Endometrial microvascular endothelial cells (primary cell): ENCODE results near the gene CDKAL1. TPM values are rescaled to one million over a fixed set of nuclear protein-coding genes. Genes with fewer than 3 reads are reported as not detected.

Source experiments
- in situ Hi-C: cut with HindIII; loops from 2 replicates; pipeline ENCODE4 v1.10.0; 2017; ENCODE audit warnings: low sequenced_read_pairs, low pct_unique_long_range_greater_than_20kb; ENCODE audit errors: inconsistent ontology term
- total RNA-seq: library from RNA; depleted of rRNA; stranded (reverse); fragments of >200 nt; gene quantifications from one replicate; pipeline ENCODE4 v1.2.3, GENCODE V29; 2015; ENCODE audit errors: inconsistent ontology term

CDKAL1 gene
- total RNA-seq, 1 donor from 2014 or later: 15.4 TPM

DNA sequence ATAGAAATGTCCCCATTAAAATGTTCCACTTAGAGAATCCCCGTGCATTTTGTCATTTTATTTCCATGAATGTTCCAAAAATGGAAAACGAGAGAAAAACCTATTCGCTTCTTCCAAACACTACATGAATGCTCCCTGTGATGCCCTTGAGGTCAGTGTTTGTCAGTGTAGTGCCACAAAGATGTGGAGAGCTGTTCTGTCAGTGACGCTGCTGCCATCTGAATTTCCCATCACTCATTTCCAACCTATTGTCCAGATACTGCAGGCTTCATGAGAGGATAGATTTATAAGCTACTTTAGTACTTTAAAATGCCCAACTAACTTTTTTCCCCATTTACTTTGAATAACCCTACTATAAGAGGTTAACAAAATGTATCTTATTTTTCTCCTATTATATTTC, 335.8 kb downstream of the CDKAL1 start:
- in situ Hi-C loops: loop anchor here (10.0 kb wide), 1 partner anchor 725 kb away; the partner anchor contains the start of gene SOX4

DNA sequence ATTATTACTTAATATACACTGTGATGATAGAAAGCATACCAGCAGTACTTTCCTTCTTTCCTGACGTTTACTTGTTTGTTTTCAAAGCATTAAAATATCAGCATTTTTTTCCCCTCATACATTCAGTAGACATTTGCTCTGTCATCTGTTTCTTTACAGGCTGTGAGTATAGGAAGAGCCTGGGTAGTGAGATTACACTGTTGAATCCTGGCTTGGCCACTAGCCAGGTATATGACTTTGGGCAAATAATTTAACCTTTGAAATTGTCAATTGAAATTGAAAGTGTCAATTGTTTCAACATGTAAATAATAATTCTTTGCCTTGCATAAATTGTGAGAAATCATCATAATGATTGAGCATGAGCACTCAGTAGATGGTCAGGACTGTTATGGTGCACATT, 336.2 kb downstream of the CDKAL1 start:
- in situ Hi-C loops: loop anchor here (10.0 kb wide), 1 partner anchor 724 kb away; the partner anchor contains the start of gene SOX4

DNA sequence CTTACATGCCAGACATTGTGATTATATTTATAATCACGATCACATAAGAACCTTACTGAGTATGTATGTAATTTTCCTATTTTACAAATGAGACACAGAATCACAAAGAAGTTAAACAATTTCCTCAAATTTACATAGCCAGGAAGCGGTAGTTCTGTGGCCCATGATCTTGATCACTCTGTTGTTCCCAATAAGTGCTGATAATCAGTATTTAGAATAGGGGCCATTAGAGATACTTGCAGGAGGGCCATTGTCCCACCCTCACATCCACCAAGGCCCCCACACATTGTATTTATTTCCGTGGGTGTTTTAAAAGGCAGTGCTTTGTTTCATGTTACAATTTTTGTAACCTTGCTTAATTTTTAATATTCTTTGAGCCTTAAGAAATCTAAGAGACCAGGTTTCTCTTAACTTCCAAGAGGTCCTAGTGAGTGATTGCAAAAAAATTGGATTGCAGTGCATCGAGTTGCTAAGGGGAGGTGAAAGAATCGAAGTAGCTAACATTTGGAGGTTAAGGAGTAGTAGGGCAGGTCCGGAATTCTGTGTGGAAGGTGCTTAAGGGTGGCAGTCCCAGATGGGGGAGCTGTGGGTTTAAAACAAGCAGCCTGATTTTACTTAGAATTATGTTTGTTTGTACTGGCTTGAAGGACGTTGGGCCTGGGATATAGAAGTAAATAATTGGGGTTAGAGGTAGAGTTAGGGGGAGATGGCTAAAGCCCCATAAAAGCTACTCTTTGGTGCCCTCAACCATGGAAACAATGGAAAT, 339.4 kb downstream of the CDKAL1 start:
- in situ Hi-C loops: loop anchor here (10.0 kb wide), 1 partner anchor 721 kb away; the partner anchor contains the start of gene SOX4

DNA sequence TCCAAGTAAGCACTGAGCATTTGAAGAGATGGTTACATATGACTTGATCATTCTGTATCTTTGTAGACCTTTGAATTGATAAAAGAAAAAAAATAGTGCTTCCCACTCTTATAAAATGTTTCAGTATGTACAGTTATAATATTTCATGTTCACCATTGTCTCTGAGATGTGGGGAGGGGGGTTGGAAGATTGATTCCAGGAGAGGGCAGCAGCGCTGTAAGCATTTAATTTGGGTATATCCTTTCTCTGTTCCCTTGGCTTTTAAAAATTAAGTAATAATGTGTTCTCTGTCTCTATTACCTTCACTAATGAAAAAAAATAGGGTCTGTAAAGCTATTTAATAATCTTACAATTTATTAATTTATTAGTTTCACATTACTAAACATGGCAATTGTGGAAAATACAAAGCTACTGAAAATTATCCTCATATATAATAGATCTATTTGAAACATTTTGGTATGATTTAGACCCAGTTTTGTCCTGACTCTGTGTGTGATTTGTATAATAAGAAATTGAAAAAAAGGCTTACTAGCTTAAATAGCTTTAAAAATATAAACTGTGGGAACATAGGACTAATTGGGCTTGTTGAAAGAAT, 341.2 kb downstream of the CDKAL1 start:
- in situ Hi-C loops: loop anchor here (10.0 kb wide), 1 partner anchor 719 kb away; the partner anchor contains the start of gene SOX4

DNA sequence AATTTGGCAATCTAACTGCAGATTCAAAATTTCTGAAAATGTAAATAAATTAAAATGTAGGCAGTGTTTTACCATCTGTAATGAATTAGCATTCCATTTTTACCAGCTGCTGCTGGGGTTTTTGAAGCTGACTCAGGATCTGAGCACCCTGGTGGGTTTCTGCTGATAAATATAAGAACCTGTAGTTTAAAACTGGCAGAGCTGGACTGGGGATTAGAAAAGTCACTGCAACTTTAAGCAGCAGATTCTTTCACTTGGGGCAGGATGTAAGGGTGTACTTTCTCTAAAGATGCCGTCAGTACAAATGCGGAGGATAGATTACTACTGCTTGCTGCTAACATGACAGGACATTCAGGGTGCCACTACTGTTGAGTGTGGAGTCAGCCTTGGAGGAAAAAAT, 341.8 kb downstream of the CDKAL1 start:
- in situ Hi-C loops: loop anchor here (10.0 kb wide), 1 partner anchor 719 kb away; the partner anchor contains the start of gene SOX4

DNA sequence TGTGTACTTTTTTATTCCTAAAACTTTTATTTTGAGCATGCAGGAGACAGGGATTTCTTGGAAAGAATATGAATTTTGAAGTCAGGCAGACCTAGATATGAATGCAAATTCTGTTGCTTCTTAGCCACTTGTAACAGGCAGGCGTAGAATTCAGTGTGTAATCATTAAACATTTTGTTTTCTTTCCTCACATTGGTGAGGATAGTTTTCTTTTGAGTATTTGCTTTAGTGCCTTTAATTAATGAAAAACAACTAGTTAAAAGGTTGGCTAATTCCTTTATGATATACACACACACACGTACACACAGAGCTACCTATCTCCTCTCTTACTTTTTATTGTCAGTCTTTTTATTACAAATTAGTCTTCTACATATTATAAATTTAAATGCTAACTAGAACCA, 342.3 kb downstream of the CDKAL1 start:
- in situ Hi-C loops: loop anchor here (10.0 kb wide), 1 partner anchor 718 kb away; the partner anchor contains the start of gene SOX4

DNA sequence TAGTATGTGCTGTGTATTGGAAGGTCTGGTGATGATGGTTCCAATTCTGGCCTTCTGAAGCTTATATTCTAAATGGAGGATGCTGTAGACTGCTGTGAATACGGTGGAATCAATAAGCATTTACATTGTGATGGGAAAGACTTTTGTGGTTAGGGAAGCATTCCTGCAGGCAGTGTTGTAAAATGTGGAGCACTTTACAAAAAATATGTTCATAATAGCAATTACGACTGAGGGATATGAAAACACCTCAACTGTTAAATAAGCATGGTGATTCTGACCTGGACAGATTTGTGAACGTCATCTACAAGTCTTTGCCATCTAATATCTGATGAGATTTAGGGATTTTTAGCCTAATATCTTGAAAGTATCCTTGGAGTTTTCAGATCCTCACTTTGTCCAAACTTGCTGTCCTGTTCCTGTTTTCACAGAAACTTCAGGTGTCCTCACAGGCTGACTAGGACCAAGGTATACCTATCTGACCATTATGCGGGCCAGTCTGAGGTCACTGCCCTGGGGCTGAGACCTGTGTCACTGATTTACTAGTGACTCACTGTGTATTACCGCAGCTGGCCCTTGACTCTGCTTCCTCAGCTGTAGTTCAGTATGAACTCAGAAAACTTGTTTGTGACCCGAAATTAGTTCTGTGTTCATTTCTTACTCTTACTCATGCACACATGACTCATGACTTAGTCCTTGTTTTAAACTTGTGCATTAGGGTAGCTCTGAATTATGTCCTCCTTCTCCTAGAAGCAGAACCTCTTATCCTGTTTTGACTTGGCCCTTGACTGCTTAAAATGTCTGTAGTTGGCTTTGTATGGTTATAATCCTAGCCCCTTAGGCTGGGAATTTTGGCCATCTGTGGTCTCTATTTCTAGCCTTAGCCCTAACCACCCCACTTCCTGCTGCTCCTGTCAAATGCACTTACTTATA, 343.0 kb downstream of the CDKAL1 start:
- in situ Hi-C loops: loop anchor here (10.0 kb wide), 1 partner anchor 718 kb away; the partner anchor contains the start of gene SOX4

DNA sequence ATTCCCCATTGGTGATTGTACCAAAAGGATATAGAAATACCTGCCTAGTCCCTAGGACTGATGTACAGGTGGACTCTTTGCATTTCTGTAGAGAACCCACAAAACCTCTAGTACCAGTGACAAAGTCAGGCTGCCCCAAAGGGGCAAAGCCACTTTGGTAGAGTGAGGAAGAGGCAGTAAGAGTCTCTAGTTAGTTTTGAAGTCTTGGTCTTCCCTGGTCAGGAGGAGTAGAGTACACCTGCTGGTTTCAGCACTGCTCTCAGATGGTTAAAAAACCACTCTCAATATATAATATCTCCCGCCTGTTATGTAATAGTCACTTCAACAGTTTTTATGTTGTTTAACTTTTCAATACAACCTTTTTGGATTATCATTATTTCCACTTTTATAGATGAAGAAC, 344.9 kb downstream of the CDKAL1 start:
- in situ Hi-C loops: loop anchor here (10.0 kb wide), 1 partner anchor 716 kb away; the partner anchor contains the start of gene SOX4

DNA sequence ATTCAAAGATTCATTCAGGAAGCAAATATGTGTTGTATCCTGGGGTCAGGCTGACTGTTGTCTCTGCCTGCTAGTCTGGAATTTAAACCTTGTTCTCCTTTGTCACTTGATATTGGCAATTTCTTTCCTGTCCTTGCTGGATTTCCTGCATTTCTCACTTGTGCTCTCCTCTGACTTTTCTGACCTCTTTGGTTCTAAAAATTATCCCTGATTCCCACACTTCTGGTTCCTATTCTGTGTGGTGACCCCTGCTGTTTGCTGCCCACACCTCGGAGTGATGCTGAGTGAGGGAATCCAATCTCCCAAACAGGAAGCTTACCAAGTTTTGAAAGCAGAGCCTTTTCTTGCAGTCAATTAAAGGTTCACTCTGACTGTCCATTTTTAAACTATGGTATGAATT, 345.3 kb downstream of the CDKAL1 start:
- in situ Hi-C loops: loop anchor here (10.0 kb wide), 1 partner anchor 715 kb away; the partner anchor contains the start of gene SOX4

DNA sequence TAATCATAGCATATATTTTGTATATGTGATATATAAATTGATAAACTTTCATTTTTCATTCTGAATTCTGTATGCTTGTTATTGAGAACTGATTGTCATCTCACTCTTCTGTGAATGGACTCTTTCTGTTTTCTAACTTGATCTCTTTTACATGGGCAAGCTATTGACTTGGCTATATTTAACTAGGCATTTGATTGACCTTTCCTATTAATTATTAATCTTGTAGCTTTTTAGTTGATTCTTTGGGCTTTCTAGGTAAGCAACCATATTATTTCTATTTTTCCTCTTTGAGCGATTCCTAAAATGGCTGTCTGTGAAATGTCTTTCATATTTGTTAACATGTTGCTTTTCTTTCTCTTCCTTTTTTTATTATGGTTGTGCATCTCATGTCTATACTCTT, 347.1 kb downstream of the CDKAL1 start:
- in situ Hi-C loops: no loop called here

DNA sequence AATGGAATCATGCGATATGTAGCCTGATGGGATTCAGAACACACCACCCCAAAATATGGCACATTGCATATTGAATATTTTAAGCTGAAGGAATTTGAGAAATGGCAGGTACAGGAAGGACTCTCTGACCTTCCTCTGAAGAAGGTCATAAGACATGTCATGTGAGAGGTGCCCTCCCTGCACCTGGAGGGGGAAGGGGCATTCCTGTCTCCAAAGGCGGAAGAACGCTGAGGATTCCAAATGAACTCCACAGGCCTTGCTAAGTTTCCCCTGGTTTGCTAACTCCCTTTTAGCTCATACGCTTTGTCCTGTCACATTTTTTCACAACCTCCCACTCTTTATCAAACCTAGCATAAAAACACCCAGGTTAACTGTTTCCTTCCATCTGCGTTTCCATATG, 347.8 kb downstream of the CDKAL1 start:
- in situ Hi-C loops: no loop called here

DNA sequence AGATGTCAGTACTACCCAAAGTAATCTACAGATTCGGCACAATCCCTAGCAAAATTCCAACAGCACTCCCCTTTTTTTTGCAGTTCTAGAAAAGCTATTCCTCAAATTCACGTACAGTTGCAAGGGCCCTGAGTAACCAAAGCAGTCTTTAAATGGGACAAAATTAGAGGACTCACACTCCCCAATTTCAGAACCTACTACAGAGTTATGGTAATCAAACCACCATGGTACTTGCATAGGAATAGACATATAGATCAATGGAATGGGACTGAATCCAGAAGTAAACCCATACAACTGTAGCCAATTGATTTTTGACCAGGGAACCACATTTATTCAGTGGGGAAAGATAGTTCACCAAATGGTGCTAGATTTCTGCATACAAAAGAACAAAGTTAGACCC, 350.8 kb downstream of the CDKAL1 start:
- in situ Hi-C loops: no loop called here

DNA sequence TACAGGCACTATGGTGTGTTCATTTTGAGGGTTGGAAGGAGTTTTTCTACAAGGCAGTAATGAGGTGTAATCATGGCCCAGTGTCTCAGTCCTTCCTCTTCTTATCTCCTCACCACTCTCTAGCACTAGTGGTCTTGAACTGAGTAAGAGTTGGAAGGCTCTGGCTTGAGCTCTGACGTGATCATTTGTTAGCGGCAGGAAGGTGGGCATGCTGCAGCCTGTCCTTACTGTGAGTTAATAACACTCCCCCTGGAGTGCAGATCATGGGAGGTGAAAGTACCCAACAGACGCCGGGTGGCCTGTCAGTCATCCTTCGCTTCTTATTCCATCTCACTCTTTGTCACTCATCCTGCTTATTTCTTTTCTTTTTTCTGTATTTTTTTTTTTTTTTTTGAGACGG, 356.9 kb downstream of the CDKAL1 start:
- in situ Hi-C loops: no loop called here

DNA sequence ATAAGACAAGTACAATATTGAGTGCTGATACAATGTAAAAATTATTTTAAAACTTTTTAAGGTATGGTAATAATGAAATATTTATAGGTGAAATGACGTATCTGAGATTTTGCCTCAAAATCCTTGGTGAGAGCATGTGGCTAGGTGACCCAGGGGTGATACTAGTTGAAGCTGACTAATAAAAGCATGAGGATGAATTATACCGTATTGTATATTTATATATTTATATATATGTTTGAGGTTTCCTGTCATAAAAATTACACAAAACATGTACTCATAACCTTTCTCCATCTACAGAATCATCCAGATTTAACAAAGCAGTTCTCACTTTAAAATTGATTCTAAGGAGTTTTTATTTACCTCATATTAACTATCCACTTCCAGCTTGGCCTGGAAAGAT, 358.1 kb downstream of the CDKAL1 start:
- in situ Hi-C loops: no loop called here

DNA sequence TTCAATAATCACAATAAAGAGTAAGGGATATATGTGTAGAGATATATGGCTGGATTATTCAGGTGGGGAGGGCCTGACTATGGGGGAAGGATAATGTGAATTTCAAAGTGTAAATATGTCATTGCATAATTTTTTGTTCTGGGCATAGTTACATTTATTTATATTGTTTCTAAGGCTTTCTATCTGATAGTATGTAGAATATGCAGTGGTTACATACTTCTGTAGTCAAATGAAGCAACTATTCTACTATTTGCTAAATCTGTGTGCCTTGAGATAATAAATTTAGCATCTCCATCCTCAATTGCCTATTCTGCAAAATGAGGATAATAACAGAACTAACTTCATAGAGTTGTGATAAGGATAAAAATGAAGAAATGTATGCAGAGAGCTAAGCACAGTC, 359.2 kb downstream of the CDKAL1 start:
- in situ Hi-C loops: no loop called here

DNA sequence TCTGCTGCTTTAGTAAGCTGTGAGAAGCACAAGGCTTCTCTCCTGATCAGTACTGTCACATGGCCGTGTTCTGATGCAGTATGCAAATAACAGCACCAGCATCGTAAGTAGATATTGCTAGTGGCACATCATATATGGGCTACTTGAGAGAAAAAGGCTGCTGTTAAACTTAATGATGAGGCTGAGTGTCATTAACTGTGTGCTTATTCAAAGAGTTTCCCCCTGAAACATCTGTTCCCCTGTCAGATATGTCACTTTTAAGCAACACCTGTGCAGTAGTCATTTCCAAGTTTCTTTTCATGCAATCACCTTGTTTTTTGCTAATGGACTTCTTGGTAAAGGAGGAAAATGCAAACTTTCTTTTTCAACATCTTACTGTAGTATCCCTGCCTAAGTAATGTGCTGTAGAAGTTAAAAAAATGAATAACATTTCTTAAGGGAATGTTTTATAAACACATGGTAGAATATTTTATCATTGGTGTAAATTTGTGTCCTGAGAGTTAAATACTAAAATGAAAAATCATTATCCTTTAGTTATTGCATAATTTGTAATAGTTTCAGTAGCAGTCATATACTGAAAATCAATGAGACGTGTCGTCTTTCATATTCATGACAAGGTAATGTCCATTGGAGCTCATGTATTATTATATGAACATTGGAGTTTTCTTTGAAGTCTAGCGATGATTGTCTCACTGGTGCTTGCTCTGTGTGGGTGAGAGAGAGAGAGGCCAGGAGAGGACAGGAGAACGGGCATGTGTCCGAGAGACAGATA, 366.3 kb downstream of the CDKAL1 start:
- in situ Hi-C loops: no loop called here

DNA sequence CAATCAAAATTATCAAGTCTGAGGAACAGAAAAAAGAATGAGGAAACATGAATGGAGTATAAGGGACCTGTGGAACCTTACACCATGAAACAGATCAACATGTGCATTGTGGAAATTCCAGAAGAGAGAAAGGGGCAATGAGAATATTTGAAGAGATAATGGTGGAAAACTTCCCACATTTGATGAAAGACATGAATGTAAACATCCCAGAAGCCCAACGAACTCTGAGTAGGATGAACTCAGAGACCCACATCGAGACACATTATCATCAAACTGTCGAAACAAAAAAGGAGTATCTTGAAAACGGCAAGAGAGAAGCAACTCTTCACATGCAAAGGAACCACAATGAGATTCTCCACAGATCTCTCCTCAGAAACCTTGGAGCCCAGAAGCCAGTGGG, 371.1 kb downstream of the CDKAL1 start:
- in situ Hi-C loops: no loop called here

DNA sequence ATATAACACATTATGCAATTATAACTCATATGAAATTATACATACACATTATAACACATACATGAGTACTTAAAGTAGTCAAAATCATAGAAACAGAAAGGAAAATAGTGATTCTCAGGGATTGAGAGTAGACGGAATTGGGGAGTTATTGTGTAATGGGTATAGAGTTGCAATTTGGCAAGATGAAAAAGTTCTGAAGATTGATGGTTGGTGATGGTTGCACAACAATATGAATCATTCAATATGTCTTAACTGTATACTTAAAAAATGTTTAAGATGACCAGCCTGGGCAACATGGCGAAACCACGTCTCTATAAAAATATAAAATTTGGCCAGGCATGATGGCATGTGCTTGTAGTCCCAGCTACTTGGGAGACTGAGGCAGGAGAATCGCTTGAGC, 372.7 kb downstream of the CDKAL1 start:
- in situ Hi-C loops: no loop called here
